ENCODE measurements around the gene AGER. TPM values are rescaled to one million over a fixed set of nuclear protein-coding genes. Genes with fewer than 3 reads are reported as not detected.

Gene AGER
- total RNA-seq, 4 donors from 2014 or later, result 1.1 to 9.0 (median 2.7) TPM

DNA sequence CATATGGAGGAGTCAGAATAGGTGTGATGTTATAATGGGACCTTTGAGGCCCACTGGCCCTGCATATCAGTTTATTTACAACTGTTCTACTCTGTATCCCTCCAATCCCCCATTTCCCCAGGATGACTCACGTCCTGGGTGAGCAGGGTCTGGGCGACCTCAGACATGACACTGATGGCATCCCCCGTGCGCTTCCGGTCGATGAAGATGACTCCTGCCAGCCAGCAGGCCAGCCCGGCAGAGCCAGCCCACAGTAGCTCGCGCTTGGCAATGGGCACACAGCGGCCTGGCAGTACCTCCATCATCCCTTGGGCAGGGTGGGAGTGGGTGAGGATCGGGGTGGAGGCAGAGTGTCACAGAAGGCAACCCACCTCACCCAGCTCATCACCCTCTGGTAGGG lies 13.8 kb downstream of the AGER start:
- H3K9me3 ChIP-seq, result no peaks in the 10 kb centered on the region
- peaks cover 6 to 22% (median 9%) of the 10 kb centered on the region in 4 donors for H3K4me1 ChIP-seq
- no peak overlapping the region for H3K27ac ChIP-seq
- H3K27me3 ChIP-seq, result no peaks in the 10 kb centered on the region
- peaks cover 0 to 12% (median 0%) of the 10 kb centered on the region in 4 donors for H3K36me3 ChIP-seq
- no peak for DNase-seq
- 80 to 97% methylated on average over 4 to 11 of the region's 11 CpGs for WGBS, 2 donors (ENCODE audit: low coverage in 1 of 2)
- intact Hi-C loops (cut with DNase I; ENCODE audit: low total_unique reads) (no loop called here), in situ Hi-C loops (cut with MboI; ENCODE audit: low pct_ligation_motif_present in 1 of 4, low pct_unique_long_range_greater_than_20kb in 1 of 4, low sequenced_read_pairs in 3 of 4) (no loop called here)
- TF ChIP-seq POLR2A (IDR thresholded peaks at IDR 0.05), result no peak
- TF ChIP-seq, protein P1, sequence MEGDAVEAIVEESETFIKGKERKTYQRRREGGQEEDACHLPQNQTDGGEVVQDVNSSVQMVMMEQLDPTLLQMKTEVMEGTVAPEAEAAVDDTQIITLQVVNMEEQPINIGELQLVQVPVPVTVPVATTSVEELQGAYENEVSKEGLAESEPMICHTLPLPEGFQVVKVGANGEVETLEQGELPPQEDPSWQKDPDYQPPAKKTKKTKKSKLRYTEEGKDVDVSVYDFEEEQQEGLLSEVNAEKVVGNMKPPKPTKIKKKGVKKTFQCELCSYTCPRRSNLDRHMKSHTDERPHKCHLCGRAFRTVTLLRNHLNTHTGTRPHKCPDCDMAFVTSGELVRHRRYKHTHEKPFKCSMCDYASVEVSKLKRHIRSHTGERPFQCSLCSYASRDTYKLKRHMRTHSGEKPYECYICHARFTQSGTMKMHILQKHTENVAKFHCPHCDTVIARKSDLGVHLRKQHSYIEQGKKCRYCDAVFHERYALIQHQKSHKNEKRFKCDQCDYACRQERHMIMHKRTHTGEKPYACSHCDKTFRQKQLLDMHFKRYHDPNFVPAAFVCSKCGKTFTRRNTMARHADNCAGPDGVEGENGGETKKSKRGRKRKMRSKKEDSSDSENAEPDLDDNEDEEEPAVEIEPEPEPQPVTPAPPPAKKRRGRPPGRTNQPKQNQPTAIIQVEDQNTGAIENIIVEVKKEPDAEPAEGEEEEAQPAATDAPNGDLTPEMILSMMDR (IDR thresholded peaks at IDR 0.05), result no peak
- TF ChIP-seq EP300 (IDR thresholded peaks at IDR 0.05; ENCODE audit: low read depth), result no peak
- no peak for TF ChIP-seq POLR2AphosphoS5 (IDR thresholded peaks at IDR 0.05)
- H3K4me3 ChIP-seq, result no peak overlapping the region

DNA sequence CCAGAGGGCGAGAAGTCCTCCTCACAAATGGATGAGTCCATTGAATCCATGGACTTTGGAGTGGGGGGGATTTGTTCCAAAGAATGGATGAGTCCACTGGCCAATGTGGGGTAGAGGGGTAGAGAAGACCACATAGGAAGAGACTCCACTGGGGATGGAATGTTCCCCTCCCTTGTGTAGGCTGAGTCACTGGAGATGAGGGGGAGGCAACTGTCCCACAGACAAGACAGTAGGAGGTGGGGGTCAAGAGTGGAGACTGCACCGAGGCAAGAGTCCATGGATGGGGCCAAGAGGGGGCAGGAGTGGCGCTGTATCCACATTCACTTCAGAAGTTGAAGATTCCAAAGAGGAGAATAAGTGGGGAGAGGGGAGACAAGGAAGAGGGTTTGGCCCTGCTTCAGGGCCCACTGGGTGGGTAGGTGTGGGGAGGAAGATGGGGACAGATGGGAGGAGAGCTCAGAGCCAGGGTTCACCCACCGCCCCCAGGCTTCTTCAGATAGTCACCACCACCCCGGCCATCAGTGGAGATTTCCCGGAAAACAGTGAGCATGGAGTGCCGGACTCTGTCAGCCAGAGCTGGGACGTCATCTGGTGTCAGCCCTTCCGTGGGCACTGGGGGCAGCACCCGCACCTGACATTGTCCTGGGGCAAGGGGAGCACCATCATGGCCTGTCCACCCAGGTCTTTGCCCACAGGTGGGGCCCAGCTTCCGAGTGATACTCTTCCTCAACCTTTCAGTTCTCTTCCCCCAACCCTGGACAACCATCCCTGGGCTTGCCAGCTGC lies 15.1 kb downstream of the AGER start:
- Histone ChIP-seq H3K27me3 (no peaks in the 10 kb centered on the region), H3K4me3 (no peak overlapping the region), H3K4me1 (peaks cover 0 to 11% (median 2%) of the 10 kb centered on the region in 4 donors), H3K9me3 (no peaks in the 10 kb centered on the region), H3K27ac (no peak overlapping the region), H3K36me3 (peaks cover 0 to 12% (median 0%) of the 10 kb centered on the region in 4 donors)
- in situ Hi-C loops (cut with MboI; ENCODE audit: low pct_ligation_motif_present in 1 of 4, low pct_unique_long_range_greater_than_20kb in 1 of 4, low sequenced_read_pairs in 3 of 4), result no loop called here
- 76% methylated on average over 11 of the region's 11 CpGs; no CpG with 5 or more reads in 1 of the 2 donors for WGBS, 2 donors (ENCODE audit: low coverage in 1 of 2)
- no peak for TF ChIP-seq POLR2AphosphoS5 (IDR thresholded peaks at IDR 0.05)
- no peak for TF ChIP-seq POLR2A (IDR thresholded peaks at IDR 0.05)
- no peak for TF ChIP-seq EP300 (IDR thresholded peaks at IDR 0.05; ENCODE audit: low read depth)
- TF ChIP-seq, protein P1 (IDR thresholded peaks at IDR 0.05), result no peak
- DNase-seq, result no peak
- intact Hi-C loops (cut with DNase I; ENCODE audit: low total_unique reads), result no loop called here

- WGBS, 2 donors (ENCODE audit: low coverage in 1 of 2), result 77% methylated on average over 2 of the region's 2 CpGs; no CpG with 5 or more reads in 1 of the 2 donors
- H3K36me3 ChIP-seq, result peaks cover 0 to 12% (median 0%) of the 10 kb centered on the region in 4 donors
- H3K27ac ChIP-seq, result no peak overlapping the region
- no peak overlapping the region for H3K4me3 ChIP-seq
- DNase-seq, result no peak
- in situ Hi-C loops (cut with MboI; ENCODE audit: low pct_ligation_motif_present in 1 of 4, low pct_unique_long_range_greater_than_20kb in 1 of 4, low sequenced_read_pairs in 3 of 4), result no loop called here
- H3K9me3 ChIP-seq, result no peaks in the 10 kb centered on the region
- intact Hi-C loops (cut with DNase I; ENCODE audit: low total_unique reads), result no loop called here
- no peaks in the 10 kb centered on the region for H3K27me3 ChIP-seq
- peaks cover 0 to 6% (median 2%) of the 10 kb centered on the region in 4 donors for H3K4me1 ChIP-seq
- TF ChIP-seq POLR2A (IDR thresholded peaks at IDR 0.05) (no peak), EP300 (IDR thresholded peaks at IDR 0.05; ENCODE audit: low read depth) (no peak)
These were observed 15.7 kb downstream of the AGER start for GRCh38 chr6:32168350-32168749.

DNA sequence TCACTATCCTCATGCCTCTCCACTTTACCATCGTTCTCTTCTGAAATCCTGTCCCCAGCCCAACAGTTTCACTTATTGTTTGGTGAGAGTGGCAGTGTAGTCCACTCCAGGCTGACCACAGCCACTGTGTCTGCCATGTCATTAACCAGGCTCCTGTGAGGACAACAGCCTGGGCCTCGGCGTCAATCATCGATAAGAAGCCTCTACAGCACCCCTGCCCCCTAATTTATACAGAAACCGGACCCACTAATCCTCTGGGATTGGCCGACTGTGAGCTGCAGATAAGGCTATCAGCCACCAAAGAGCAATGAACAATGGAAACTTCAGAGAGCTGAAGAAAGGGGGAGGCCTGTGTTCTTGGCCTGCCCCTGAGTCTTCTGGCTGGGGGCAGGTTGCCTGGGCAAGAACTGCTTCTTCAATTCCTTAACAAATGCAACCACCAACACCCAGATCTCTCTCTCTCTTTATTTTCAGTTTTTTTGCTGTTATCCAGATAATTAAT lies 16.2 kb downstream of the AGER start:
- no peak for DNase-seq
- Histone ChIP-seq H3K4me3 (no peak overlapping the region), H3K27ac (no peak overlapping the region), H3K27me3 (no peaks in the 10 kb centered on the region), H3K9me3 (no peaks in the 10 kb centered on the region), H3K36me3 (peaks cover 0 to 12% (median 0%) of the 10 kb centered on the region in 4 donors), H3K4me1 (peaks cover 0 to 2% (median under 1%) of the 10 kb centered on the region in 4 donors)
- WGBS, 2 donors (ENCODE audit: low coverage in 1 of 2), result 81 to 83% methylated on average over 1 to 6 of the region's 6 CpGs
- TF ChIP-seq POLR2AphosphoS5 (IDR thresholded peaks at IDR 0.05) (no peak), POLR2A (IDR thresholded peaks at IDR 0.05) (no peak), EP300 (IDR thresholded peaks at IDR 0.05; ENCODE audit: low read depth) (no peak)
- TF ChIP-seq, protein P1 (IDR thresholded peaks at IDR 0.05), result no peak
- intact Hi-C loops (cut with DNase I; ENCODE audit: low total_unique reads) (no loop called here), in situ Hi-C loops (cut with MboI; ENCODE audit: low pct_ligation_motif_present in 1 of 4, low pct_unique_long_range_greater_than_20kb in 1 of 4, low sequenced_read_pairs in 3 of 4) (no loop called here)
